Progenitor cell of endocrine pancreas (in vitro differentiated cells): ENCODE results near the gene PHYHIPL. TPM values are rescaled to one million over a fixed set of nuclear protein-coding genes. Genes with fewer than 3 reads are reported as not detected.

Experiments
- DNase-seq: peaks from one replicate; pipeline ENCODE4 v3.0.0; 2021; ENCODE audit warnings: low spot score; ENCODE audit not compliant: unreplicated experiment
- H3K27ac Mint-ChIP-seq: 2 replicates; pipeline ENCODE4 v1.8.0; 2021; ENCODE audit warnings: mild to moderate bottlenecking, moderate library complexity, mixed read lengths
- H3K27me3 Mint-ChIP-seq: 2 replicates; pipeline ENCODE4 v1.8.0; 2021; ENCODE audit warnings: mixed read lengths
- H3K36me3 Mint-ChIP-seq: 2 replicates; pipeline ENCODE4 v1.8.0; 2022; ENCODE audit warnings: mixed read lengths; ENCODE audit not compliant: insufficient read depth
- H3K4me1 Mint-ChIP-seq: 2 replicates; pipeline ENCODE4 v1.8.0; 2021; ENCODE audit warnings: low read depth, mixed read lengths
- H3K4me3 Mint-ChIP-seq: 2 replicates; pipeline ENCODE4 v1.8.0; 2021; ENCODE audit warnings: low read depth, mild to moderate bottlenecking, moderate library complexity, mixed read lengths
- H3K9me3 Mint-ChIP-seq: 2 replicates; pipeline ENCODE4 v1.8.0; 2021; ENCODE audit warnings: low read depth, mixed read lengths
- total RNA-seq: library from RNA; stranded (reverse); gene quantifications from 2 replicates; pipeline ENCODE4 v1.2.1, GENCODE V29; 2021
- TF ChIP-seq, protein P1 (sequence below): fragments of 200-600 bp; sonication (generic); IDR thresholded peaks from one replicate; pipeline ENCODE4 v1.5.0; 2021; ENCODE audit warnings: antibody characterized with exemption, mild to moderate bottlenecking; ENCODE audit not compliant: unreplicated experiment

Gene PHYHIPL
- total RNA-seq, 1 donor from 2014 or later, result 1.3 TPM

GRCh38 chr10:59265141-59265540 lies 88.7 kb downstream of the PHYHIPL start:
- TF ChIP-seq, protein P1, sequence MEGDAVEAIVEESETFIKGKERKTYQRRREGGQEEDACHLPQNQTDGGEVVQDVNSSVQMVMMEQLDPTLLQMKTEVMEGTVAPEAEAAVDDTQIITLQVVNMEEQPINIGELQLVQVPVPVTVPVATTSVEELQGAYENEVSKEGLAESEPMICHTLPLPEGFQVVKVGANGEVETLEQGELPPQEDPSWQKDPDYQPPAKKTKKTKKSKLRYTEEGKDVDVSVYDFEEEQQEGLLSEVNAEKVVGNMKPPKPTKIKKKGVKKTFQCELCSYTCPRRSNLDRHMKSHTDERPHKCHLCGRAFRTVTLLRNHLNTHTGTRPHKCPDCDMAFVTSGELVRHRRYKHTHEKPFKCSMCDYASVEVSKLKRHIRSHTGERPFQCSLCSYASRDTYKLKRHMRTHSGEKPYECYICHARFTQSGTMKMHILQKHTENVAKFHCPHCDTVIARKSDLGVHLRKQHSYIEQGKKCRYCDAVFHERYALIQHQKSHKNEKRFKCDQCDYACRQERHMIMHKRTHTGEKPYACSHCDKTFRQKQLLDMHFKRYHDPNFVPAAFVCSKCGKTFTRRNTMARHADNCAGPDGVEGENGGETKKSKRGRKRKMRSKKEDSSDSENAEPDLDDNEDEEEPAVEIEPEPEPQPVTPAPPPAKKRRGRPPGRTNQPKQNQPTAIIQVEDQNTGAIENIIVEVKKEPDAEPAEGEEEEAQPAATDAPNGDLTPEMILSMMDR, result no peak
- no peak for DNase-seq
- Mint-ChIP-seq H3K27ac (no peak overlapping the region), H3K9me3 (no peaks in the 10 kb centered on the region), H3K36me3 (peaks cover 4% of the 10 kb centered on the region), H3K4me1 (peaks cover 2% of the 10 kb centered on the region), H3K4me3 (no peak overlapping the region), H3K27me3 (no peaks in the 10 kb centered on the region)

DNA sequence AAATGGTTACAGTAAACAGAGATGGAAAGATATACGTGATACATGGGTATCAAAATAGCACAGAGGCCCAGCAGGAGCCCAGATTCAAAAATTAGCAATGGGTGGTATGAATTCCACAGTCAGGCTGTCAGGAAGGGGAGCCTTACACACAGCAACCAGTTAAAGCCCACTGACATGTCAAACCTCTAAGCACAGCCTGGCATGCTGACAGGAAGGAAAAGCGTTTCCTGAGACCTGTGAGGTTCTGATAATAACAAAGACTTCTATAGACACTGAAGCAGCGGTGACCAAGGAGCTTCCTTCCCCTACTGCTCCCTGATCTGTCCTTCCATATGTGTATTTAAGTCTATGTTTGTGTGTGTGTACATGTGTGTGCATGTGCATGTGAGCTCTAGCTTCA lies 89.9 kb downstream of the PHYHIPL start:
- DNase-seq, result no peak
- Mint-ChIP-seq H3K36me3 (peaks cover 4% of the 10 kb centered on the region), H3K27me3 (no peaks in the 10 kb centered on the region), H3K4me1 (peaks cover 2% of the 10 kb centered on the region), H3K4me3 (no peak overlapping the region), H3K27ac (no peak overlapping the region), H3K9me3 (no peaks in the 10 kb centered on the region)
- TF ChIP-seq, protein P1, result no peak

GRCh38 chr10:59268460-59268859 lies 92.0 kb downstream of the PHYHIPL start:
- Mint-ChIP-seq H3K4me1 (no peaks in the 10 kb centered on the region), H3K36me3 (peaks cover 4% of the 10 kb centered on the region), H3K27me3 (no peaks in the 10 kb centered on the region), H3K4me3 (no peak overlapping the region), H3K9me3 (no peaks in the 10 kb centered on the region), H3K27ac (no peak overlapping the region)
- DNase-seq, result no peak
- TF ChIP-seq, protein P1, result no peak

DNA sequence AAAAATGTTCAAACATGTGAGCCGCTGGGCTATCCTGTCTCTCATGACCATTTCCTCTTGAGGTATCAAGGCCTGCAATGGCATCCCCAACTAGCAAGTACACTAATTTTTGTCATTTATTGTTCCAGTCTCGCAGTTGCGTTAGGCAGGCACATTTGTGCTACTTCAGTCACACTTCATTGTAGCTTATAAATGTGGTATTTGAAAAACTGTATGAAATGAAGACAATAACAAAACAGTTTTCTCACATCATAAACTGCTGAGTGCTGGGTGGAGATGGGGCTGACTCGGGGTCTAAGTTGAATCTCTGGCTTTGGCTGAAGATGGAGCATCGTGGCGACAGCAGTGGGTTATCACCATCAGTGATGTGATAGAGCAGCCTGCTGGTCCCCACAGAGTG lies 93.2 kb downstream of the PHYHIPL start:
- TF ChIP-seq, protein P1, result no peak
- Mint-ChIP-seq H3K36me3 (peaks cover 4% of the 10 kb centered on the region), H3K9me3 (no peaks in the 10 kb centered on the region)

GRCh38 chr10:59270492-59270891 lies 94.0 kb downstream of the PHYHIPL start:
- H3K4me3 Mint-ChIP-seq, result no peak overlapping the region
- H3K4me1 Mint-ChIP-seq, result no peaks in the 10 kb centered on the region
- DNase-seq, result no peak
- no peak overlapping the region for H3K27ac Mint-ChIP-seq
- TF ChIP-seq, protein P1, result no peak
- H3K27me3 Mint-ChIP-seq, result no peaks in the 10 kb centered on the region
- H3K9me3 Mint-ChIP-seq, result no peaks in the 10 kb centered on the region
- H3K36me3 Mint-ChIP-seq, result peaks cover 4% of the 10 kb centered on the region

More for the DNA sequence above, 93.2 kb downstream of the PHYHIPL start:
- Mint-ChIP-seq H3K4me3 (no peak overlapping the region), H3K27me3 (no peaks in the 10 kb centered on the region), H3K4me1 (no peaks in the 10 kb centered on the region), H3K27ac (no peak overlapping the region)
- no peak for DNase-seq
